Muscle layer of colon (tissue), 2 donors: ENCODE data around the gene ARHGEF10L.
A peak's percentile ranks its signal among the peaks of the same experiment; 100 is the strongest.
"Not testable (repeated sequence)": the region's sequence is repeated elsewhere in the genome, so short reads cannot be mapped to it uniquely, and the experiment has no call there.

Experiments used
- H3K27ac ChIP-seq: one replicate; pipeline ENCODE4 v1.7.0; 2013; ENCODE audit warnings: low read depth, mild to moderate bottlenecking, low read length, moderate library complexity
- H3K27me3 ChIP-seq, 2 donors: one replicate each; pipeline ENCODE4 v1.7.0; 2013; ENCODE audit warnings: low read length in 2 of 2, mild to moderate bottlenecking in 2 of 2; ENCODE audit not compliant: insufficient read depth in 2 of 2, control insufficient read depth in 1 of 2
- H3K36me3 ChIP-seq: one replicate; pipeline ENCODE4 v1.7.0; 2013; ENCODE audit warnings: mild to moderate bottlenecking, low read length; ENCODE audit not compliant: insufficient read depth
- H3K4me1 ChIP-seq: one replicate; pipeline ENCODE4 v1.7.0; 2013; ENCODE audit warnings: mild to moderate bottlenecking, low read length; ENCODE audit not compliant: insufficient read depth
- H3K4me3 ChIP-seq, 2 donors: one replicate each; pipeline ENCODE4 v1.7.0; 2013; ENCODE audit warnings: low read length in 2 of 2, low read depth in 1 of 2, mild to moderate bottlenecking in 1 of 2, moderate library complexity in 1 of 2
- H3K9ac ChIP-seq: one replicate; pipeline ENCODE4 v1.7.0; 2013; ENCODE audit warnings: low read length
- H3K9me3 ChIP-seq: one replicate; pipeline ENCODE4 v1.7.0; 2013; ENCODE audit warnings: mild to moderate bottlenecking, low read length
- donor health status: abdominal sarcoma.
- donor health status: Adenocarcinoma of cecum.

Gene ARHGEF10L, protein sequence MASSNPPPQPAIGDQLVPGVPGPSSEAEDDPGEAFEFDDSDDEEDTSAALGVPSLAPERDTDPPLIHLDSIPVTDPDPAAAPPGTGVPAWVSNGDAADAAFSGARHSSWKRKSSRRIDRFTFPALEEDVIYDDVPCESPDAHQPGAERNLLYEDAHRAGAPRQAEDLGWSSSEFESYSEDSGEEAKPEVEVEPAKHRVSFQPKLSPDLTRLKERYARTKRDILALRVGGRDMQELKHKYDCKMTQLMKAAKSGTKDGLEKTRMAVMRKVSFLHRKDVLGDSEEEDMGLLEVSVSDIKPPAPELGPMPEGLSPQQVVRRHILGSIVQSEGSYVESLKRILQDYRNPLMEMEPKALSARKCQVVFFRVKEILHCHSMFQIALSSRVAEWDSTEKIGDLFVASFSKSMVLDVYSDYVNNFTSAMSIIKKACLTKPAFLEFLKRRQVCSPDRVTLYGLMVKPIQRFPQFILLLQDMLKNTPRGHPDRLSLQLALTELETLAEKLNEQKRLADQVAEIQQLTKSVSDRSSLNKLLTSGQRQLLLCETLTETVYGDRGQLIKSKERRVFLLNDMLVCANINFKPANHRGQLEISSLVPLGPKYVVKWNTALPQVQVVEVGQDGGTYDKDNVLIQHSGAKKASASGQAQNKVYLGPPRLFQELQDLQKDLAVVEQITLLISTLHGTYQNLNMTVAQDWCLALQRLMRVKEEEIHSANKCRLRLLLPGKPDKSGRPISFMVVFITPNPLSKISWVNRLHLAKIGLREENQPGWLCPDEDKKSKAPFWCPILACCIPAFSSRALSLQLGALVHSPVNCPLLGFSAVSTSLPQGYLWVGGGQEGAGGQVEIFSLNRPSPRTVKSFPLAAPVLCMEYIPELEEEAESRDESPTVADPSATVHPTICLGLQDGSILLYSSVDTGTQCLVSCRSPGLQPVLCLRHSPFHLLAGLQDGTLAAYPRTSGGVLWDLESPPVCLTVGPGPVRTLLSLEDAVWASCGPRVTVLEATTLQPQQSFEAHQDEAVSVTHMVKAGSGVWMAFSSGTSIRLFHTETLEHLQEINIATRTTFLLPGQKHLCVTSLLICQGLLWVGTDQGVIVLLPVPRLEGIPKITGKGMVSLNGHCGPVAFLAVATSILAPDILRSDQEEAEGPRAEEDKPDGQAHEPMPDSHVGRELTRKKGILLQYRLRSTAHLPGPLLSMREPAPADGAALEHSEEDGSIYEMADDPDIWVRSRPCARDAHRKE (N-terminal part only)

DNA sequence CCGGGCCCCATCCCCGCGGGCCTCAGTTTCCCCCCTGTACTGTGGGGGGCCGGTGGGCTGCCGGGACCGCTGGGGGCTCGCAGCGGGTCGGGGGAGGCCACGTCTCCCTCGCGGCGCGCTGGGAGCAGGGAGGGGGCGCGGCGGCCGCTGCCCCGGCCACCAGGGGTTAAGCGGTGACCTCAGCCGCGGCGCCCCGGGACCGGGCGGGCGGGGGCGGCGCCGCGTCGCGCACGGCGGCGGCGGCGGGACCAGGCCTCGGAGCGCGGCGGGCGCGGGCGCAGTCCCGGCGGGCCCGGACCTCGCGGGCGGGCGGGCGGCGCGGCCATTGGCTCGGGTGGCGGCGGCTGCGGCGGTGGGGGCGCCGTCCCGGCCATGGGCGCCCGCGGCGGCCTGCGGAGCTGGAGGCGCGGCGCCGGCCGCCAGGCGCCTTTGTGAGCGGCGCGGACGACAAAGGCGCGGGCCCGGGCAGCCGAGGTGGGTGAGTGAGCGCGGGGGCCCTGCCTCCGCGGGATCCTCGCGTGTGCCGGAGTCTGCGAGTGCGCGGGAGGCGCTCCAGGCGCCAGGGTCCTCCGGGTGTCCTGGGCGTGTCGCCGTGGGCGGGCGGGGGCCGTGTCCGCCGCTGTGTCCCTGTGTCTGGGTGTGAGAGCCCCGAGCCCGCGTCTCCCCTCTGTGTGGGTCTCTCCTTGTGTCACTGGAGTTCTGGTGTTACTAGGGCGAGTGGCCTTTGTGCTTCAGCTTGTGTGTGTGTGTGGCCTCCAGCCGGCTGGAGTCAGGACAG lies at the start of gene ARHGEF10L:
ARHGEF10L (plus strand) TSS at position 222 of the 778 bp plus-strand sequence. CDS start 40,898 bp downstream, outside the sequence.
- no peaks in the 10 kb centered on the region for H3K9me3 ChIP-seq
- no peaks in the 10 kb centered on the region for H3K36me3 ChIP-seq
- peak within 1 kb of the TSS; percentile 91 for H3K9ac ChIP-seq
- no peaks in the 10 kb centered on the region for H3K27me3 ChIP-seq
- peak within 1 kb of the TSS; percentile 84 to 94 for H3K4me3 ChIP-seq
- H3K4me1 ChIP-seq, result peaks cover 28% of the 10 kb centered on the region
- H3K27ac ChIP-seq, result peak within 1 kb of the TSS; percentile 82

DNA sequence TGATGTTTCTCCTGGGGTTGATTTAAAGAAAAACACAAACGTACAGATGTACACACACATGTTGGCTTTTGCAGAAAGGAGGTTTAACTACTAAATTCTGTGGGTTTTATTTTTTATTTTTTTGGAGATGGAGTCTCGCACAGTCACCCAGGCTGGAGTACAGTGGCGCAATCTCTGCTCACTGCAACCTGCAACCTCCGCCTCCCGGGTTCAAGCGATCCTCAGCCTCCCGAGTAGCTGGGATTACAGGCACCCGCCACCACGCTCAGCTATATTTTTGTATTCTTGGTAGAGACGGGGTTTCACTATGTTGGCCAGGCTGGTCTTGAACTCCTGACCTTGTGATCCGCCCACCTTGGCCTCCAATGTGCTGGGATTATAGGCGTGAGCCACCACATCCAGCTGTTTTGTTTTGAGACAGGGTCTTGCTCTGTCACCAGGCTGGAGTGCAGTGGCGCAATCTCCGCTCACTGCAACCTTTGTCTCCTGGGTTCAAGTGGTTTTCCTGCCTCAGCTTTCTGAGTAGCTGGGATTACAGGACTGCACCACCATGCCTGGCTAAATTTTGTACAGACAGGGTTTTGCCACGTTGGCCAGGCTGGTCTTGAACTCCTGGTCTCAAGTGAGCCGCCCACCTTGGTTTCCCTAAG lies 49.6 kb upstream of the ARHGEF10L start:
- not testable (repeated sequence) for H3K4me1 ChIP-seq, H3K9ac ChIP-seq, H3K27ac ChIP-seq, H3K36me3 ChIP-seq, H3K27me3 ChIP-seq, H3K4me3 ChIP-seq, H3K9me3 ChIP-seq

DNA sequence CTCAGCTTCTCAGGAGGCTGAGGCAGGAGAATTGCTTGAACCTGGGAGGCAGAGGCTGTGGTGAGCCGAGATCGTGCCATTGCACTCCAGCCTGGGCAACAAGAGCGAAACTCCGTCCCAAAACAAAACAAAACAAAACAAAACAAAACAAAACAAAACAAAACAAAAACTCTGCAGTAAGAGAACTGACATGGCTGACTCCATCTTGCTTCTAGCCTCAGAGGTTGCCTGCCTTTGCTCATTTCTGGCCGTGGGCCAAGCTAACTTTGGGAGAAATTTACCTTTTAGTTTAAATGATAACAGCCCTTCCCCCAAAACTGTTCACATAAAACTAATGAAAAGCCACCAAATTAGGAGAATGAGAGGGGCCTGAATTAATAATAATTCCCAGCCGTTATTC lies 48.8 kb upstream of the ARHGEF10L start:
- H3K36me3 ChIP-seq, H3K27me3 ChIP-seq, H3K27ac ChIP-seq, H3K9ac ChIP-seq, H3K4me3 ChIP-seq, H3K4me1 ChIP-seq, H3K9me3 ChIP-seq: not testable (repeated sequence)

DNA sequence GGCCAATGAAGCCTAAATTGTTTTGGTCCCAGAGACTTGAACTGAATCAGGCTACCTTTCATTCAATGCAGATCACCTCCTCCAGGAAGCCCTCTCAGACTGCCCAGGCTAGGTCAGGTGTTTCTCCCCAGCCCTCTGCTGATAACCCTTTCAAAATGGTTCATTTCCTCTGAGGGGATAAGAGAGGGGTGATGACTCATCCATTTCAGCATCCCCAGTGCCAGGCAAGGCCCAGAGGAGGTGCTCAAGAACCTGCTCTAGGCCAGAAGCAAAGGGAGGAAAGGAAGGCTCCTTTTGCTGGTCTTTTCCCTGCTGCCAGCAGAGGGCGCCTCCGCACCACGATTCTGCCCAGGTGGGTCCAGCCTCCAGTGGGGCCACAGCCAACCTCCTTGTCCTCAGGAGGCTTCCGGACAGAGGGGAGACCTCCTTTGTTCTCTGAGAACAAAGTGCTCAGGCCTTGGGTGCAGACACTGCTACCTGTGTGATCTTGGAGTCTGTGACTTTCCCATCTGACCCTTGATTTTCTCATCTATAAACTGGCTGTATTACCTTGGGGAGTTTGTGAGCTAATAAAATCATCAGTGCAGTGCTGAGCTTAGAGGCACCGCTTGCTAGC lies 45.3 kb upstream of the ARHGEF10L start:
- H3K9ac ChIP-seq, result no peak overlapping the region
- H3K27ac ChIP-seq, result no peak overlapping the region
- no peaks in the 10 kb centered on the region for H3K27me3 ChIP-seq
- H3K4me3 ChIP-seq, result no peak overlapping the region
- H3K9me3 ChIP-seq, result no peaks in the 10 kb centered on the region
- H3K4me1 ChIP-seq, result peaks cover 2% of the 10 kb centered on the region
- H3K36me3 ChIP-seq, result no peaks in the 10 kb centered on the region

DNA sequence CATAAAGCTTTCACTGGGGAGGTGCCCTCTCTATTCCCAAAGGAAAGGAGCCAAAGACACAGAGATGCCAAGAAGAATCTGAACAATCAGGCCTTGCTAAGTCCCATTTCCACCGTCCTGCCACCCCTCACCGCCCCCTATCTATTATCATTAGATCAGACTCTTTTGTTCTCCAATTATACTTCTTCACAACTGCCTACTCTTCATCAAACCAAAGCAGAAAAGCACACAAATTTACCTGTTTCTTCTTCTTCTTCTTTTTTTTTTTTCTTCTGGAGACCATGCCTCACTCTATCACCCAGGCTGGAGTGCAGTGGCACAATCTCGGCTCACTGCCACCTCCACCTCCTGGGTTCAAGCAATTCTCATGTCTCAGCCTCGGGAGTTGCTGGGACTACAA lies 43.1 kb upstream of the ARHGEF10L start:
- H3K27ac ChIP-seq, result no peak overlapping the region
- no peaks in the 10 kb centered on the region for H3K4me1 ChIP-seq
- H3K4me3 ChIP-seq, result no peak overlapping the region
- no peaks in the 10 kb centered on the region for H3K27me3 ChIP-seq
- no peaks in the 10 kb centered on the region for H3K9me3 ChIP-seq
- no peak overlapping the region for H3K9ac ChIP-seq
- H3K36me3 ChIP-seq, result no peaks in the 10 kb centered on the region

DNA sequence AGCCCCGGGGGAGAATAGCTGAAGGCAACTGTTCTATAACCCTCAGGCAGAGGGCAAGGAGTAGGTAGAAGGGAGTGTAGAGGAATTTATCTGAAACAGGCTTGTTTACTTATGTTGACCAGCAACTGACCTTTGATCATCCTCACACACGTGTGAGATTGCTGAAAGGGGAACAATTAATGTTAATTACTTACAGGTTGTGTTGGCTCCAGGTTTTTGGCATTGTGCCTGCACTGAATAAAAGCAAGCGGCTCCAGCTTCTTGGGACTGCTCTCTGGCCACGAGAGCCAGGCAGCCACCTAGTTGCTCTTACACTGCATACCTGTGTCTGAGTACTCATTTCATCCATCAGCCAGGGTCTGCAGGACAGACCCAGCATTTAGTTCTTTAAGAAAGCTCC lies 41.3 kb upstream of the ARHGEF10L start:
- no peak overlapping the region for H3K27ac ChIP-seq
- no peak overlapping the region for H3K9ac ChIP-seq
- H3K9me3 ChIP-seq, result no peaks in the 10 kb centered on the region
- no peaks in the 10 kb centered on the region for H3K27me3 ChIP-seq
- peaks cover 10% of the 10 kb centered on the region for H3K4me1 ChIP-seq
- H3K4me3 ChIP-seq, result no peak overlapping the region
- no peaks in the 10 kb centered on the region for H3K36me3 ChIP-seq

DNA sequence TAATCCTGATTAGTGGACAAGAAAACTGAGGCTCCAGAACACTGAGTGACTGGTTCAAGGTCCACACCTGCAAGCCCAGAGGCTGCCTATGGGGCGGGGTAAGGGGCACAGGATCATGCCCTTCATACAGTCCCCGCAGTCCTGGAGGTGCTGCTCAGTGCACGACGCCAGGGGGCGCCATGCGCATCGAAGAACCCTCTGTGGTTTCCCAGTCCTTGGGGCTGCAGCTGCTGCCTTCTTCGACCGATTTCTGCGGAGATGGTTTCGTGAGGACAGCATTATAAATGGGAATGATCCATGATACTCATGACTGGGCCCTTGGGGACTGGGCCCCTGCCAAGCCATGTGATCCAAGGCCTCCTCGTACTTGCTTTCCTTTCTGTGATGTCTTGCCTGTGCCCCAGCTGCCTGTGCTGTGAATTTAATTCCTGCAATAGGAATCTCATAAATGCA lies 37.1 kb upstream of the ARHGEF10L start:
- Histone ChIP-seq H3K27ac (no peak overlapping the region), H3K27me3 (no peaks in the 10 kb centered on the region), H3K4me1 (peaks cover 10% of the 10 kb centered on the region), H3K9me3 (no peaks in the 10 kb centered on the region), H3K9ac (no peak overlapping the region), H3K36me3 (no peaks in the 10 kb centered on the region), H3K4me3 (no peak overlapping the region)

DNA sequence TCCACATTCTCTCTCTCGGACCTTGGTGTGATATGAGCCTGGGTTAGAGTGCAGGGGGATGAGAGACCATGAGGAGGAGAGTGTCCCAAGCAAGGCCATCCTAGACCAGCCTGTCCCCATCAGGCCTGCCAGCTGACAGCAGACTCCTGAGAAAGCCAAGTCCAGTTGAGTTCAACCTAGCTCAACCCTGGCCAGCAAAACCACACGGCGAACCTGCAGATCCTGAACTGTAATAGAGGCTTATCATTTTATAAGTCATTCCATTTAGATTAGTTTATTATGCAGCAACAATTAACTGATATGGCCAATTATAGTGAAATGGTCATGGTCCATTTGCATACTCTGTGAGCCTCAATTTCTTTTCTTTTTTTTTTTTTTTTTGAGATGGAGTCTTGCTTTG lies 36.4 kb upstream of the ARHGEF10L start:
- Histone ChIP-seq H3K9me3 (no peaks in the 10 kb centered on the region), H3K36me3 (no peaks in the 10 kb centered on the region), H3K4me1 (peaks cover 10% of the 10 kb centered on the region), H3K9ac (no peak overlapping the region), H3K27me3 (no peaks in the 10 kb centered on the region), H3K4me3 (no peak overlapping the region), H3K27ac (no peak overlapping the region)

DNA sequence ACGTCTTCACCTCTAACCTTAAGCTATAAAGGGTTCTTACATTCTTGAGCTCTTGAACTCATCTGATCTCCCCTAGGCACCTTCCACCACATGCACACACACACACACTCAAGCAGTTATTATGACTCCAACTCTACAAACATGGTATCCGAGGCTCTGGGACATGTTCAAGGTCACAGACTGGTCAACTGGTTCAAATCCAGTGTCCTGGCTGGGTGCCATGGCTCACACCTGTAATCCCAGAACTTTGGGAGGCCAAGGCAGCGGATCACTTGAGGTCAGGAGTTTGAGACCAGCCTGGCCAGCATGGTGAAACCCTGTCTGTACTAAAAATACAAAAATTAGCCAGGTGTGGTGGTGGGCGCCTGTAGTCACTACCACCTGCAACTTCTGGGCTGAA lies 32.3 kb upstream of the ARHGEF10L start:
- not testable (repeated sequence) for H3K9ac ChIP-seq, H3K27ac ChIP-seq, H3K4me3 ChIP-seq, H3K9me3 ChIP-seq, H3K27me3 ChIP-seq, H3K36me3 ChIP-seq, H3K4me1 ChIP-seq

DNA sequence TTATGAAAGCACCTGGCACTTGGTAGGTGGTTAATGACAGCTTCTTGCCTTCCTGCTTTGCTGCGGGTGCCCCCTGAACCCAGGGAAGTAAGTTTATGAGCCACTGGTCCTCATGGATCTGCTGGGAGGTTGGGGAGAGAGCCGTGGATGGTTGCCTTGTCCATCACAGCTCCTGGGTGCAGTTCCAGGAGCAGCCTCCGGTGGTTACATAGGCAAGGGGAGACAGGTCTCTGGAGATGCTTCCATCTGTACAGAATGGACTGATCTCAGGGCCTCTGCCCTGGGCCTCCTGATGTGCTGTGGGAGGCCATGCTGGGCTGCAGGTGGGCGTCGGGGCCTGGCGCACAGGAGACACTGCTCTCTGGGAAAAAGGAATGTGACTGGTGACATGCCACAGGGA lies 31.6 kb upstream of the ARHGEF10L start:
- Histone ChIP-seq H3K36me3 (no peaks in the 10 kb centered on the region), H3K9ac (no peak overlapping the region), H3K9me3 (no peaks in the 10 kb centered on the region), H3K27me3 (no peaks in the 10 kb centered on the region), H3K4me3 (no peak overlapping the region), H3K4me1 (peaks cover 2% of the 10 kb centered on the region), H3K27ac (no peak overlapping the region)
